IPS-18c (cell line): ENCODE measurements around the gene PHTF1.
"Not testable (repeated sequence)": the region's sequence is repeated elsewhere in the genome, so short reads cannot be mapped to it uniquely, and the experiment has no call there.

Source experiments
- H3K4me3 ChIP-seq: 2 replicates; pipeline ENCODE4 v1.7.0; 2013; ENCODE audit warnings: low read depth, mild to moderate bottlenecking, low read length, moderate library complexity; ENCODE audit not compliant: insufficient read depth
- H3K9me3 ChIP-seq: one replicate; pipeline ENCODE4 v1.6.1; 2013; ENCODE audit warnings: mild to moderate bottlenecking, low read length, moderate library complexity; ENCODE audit not compliant: control insufficient read depth, insufficient read depth

The PHTF1 gene

DNA sequence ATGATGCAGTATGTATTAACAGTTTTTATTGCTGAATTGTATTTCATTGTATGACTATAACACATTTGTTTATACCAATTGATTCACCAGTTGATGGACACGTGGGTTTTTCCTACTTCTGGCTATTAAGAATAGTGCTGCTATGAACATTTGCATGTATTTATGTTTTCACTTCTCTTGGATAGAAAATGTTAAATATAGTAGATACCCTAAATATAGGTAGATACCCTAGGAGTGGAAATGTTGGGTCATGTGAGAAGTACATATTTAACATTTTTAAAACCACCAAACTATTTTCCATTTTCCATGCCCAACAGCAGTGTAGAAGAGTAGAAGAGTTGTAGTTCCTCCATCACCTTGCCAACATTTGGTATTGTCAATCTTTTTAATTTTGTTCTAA lies 7.8 kb downstream of the PHTF1 start:
- Histone ChIP-seq H3K4me3 (no peak overlapping the region), H3K9me3 (no peaks in the 10 kb centered on the region)

DNA sequence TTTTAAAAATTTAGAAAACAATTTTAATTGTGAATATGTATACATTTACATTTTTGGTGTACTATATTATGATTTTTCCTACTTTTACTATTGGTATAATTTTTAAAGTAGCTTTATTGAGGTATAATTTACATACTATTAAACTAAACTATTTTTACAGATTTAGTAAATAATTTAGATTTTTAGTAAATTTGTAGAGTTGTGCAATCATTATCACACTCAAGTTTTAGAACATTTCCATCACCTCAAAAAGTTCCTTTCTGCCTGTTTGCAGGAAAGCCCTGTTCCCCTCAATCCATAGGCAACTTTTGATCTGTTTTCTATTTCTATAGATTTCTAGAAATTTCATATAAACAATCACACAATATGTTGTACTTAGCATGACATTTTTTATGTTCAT lies 8.2 kb downstream of the PHTF1 start:
- no peak overlapping the region for H3K4me3 ChIP-seq
- H3K9me3 ChIP-seq, result no peaks in the 10 kb centered on the region

DNA sequence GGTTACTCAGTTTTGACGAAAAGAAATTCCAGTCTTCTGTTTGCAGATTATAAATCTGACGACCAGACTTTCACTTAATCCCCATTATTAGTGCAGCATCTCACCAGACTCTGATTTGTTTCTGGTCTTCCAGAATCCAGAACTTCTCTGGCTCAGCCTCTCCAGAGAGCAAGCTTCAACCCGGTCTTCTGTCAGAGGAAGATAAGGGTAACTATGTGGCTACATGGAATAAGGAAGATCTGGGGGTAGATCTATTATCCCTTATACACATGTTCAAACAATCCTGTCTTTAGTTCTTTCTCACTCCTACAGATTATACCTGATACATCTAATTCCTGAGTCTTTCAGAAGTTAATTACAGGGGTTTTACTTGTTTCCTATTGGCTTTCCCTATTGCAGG lies 9.9 kb downstream of the PHTF1 start:
- no peaks in the 10 kb centered on the region for H3K9me3 ChIP-seq
- no peak overlapping the region for H3K4me3 ChIP-seq

GRCh38 chr1:113747376-113747775 lies 11.9 kb downstream of the PHTF1 start:
- Histone ChIP-seq H3K9me3 (no peaks in the 10 kb centered on the region), H3K4me3 (no peak overlapping the region)

- Histone ChIP-seq H3K9me3 (no peaks in the 10 kb centered on the region), H3K4me3 (no peak overlapping the region)
These were observed 13.9 kb downstream of the PHTF1 start for GRCh38 chr1:113745425-113745824.

DNA sequence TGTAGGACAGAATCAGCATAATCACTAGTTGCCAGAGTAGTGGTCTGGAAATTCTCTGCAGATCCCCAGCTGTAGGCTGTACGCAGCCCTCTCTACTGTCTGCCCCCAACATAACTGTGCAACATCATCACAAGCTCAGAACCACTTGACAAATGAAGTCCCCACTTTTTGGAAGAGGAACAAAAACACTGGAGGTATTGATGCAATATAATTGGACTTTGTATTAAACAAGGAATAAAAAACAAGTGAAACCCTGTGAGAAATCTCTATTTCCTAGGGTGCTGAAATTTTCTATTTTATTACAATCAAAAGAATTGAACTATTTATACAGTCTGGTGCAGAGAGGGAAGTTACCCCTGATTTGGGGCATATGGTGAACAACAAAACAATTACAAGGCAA lies 15.2 kb downstream of the PHTF1 start:
- Histone ChIP-seq H3K9me3 (no peaks in the 10 kb centered on the region), H3K4me3 (no peak overlapping the region)

DNA sequence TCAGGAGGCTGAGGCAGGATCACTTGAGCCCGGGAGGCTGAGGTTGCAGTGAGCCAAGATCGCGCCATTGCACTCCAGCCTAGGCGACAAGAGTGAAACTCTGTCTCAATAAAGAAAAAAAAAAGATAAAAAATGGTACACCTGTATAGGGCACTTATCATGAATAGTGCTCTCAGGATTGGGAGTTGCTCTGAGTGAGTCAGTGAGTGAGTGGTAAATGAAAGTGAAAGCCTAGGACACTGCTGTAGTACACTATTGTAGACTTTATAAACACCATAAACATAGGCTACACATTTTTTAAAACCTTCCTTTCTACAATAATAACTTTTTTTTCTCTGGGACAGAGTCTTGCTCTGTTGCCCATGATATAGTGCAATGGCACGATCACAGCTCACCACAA lies 16.8 kb downstream of the PHTF1 start:
- no peaks in the 10 kb centered on the region for H3K9me3 ChIP-seq
- H3K4me3 ChIP-seq, result no peak overlapping the region

DNA sequence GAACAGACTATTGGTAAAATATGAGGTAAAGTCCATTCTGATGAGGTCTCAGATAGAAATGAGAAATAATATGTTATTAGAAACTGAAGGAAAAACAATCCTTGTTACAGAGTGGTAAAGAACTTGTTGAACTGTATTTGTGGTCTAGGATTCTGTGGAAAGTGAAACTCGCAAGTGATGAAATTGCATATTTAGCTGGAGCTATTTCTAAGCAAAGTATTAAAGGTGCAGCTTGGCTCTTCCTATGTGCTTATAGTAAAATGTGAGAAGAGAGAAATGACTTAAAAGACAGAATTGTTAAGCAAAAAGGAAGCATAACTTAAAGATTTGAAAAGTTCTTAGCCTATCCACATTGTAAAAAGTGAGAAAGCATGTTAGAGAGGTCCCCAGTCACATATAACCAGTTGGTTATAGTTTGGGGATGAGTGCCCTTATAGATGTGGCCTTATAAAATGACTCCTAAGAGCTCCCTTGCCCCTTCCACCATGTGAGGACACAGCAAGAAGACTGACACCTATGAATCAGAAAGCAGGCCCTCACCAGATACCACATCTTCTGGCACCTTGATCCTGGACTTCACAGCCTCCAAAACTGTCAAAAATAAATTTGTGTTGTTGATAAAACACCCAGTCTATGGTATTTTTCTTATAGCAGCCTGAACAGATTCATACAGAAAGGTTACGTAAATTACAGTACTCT lies 24.8 kb downstream of the PHTF1 start:
- Histone ChIP-seq H3K9me3 (no peaks in the 10 kb centered on the region), H3K4me3 (no peak overlapping the region)

DNA sequence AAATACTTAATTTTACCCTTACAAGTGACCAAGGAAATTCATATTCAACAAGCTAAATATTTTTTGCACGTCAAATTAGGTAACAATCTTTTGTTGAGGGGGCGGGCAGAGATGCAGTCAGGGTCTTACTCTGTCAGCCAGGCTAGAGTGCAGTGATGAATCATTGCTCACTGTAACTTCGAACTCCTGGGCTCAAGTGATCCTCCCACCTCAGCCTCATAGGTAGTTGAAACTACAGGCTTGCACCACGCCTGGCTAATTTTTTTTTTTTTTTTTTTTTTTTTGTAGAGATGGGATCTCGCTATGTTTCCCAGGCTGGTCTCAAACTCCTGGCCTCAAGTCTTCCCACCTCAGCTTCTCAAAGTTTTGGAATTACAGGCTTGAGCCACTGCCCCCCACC lies 26.5 kb downstream of the PHTF1 start:
- H3K4me3 ChIP-seq, result no peak overlapping the region
- H3K9me3 ChIP-seq, result no peaks in the 10 kb centered on the region

GRCh38 chr1:113721010-113721409 lies 38.3 kb downstream of the PHTF1 start:
- H3K4me3 ChIP-seq, result no peak overlapping the region
- H3K9me3 ChIP-seq, result peaks cover 7% of the 10 kb centered on the region

GRCh38 chr1:113718621-113719020 lies 40.7 kb downstream of the PHTF1 start:
- H3K4me3 ChIP-seq, H3K9me3 ChIP-seq: not testable (repeated sequence)

GRCh38 chr1:113717506-113717905 lies 41.8 kb downstream of the PHTF1 start:
- H3K9me3 ChIP-seq, result not testable (repeated sequence)

GRCh38 chr1:113714606-113715269 lies 44.5 kb downstream of the PHTF1 start:
- Histone ChIP-seq H3K9me3 (peaks cover 3% of the 10 kb centered on the region), H3K4me3 (no peak overlapping the region)

More at GRCh38 chr1:113717506-113717905, 41.8 kb downstream of the PHTF1 start:
- not testable (repeated sequence) for H3K4me3 ChIP-seq

DNA sequence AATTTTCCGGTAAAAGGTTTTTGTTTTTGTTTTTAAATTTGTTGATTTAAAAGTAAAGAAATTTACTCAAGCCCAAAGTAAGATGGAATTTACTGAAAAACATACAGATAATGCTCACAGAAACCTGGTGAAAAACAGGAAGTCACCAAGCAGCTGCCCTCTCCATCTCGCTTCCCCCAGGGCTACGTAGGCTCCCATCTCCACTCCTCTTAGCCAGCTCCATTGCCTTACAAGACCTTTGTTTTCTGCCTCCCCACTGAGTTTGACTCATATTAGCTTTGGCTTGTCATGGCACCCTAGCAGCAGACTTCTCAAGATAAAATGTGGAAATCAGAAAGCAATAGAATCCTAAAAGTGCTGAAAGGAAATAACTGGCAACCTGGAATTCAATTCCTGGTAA lies 57.9 kb downstream of the PHTF1 start:
- no peak overlapping the region for H3K4me3 ChIP-seq

DNA sequence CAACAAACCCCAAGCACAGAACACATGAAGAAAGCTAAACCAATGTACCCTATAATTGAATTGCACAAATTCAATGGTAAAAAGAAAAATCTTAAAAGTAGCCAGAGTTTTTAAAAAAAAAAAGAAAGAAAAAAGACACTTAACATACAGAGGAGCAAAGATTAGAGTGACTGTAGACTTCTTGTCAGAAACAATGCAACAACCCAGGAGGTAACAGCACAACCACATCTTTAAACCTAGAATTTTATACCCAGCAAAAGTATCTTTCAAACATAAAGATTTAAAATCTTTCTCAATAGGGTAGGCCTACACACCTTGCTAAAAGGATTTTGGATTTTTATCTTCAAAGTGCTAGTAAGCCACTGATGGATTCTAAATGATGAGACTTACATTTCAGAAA lies 64.4 kb downstream of the PHTF1 start:
- Histone ChIP-seq H3K9me3 (no peaks in the 10 kb centered on the region), H3K4me3 (no peak overlapping the region)

More for the DNA sequence above, 57.9 kb downstream of the PHTF1 start:
- H3K9me3 ChIP-seq, result no peaks in the 10 kb centered on the region

DNA sequence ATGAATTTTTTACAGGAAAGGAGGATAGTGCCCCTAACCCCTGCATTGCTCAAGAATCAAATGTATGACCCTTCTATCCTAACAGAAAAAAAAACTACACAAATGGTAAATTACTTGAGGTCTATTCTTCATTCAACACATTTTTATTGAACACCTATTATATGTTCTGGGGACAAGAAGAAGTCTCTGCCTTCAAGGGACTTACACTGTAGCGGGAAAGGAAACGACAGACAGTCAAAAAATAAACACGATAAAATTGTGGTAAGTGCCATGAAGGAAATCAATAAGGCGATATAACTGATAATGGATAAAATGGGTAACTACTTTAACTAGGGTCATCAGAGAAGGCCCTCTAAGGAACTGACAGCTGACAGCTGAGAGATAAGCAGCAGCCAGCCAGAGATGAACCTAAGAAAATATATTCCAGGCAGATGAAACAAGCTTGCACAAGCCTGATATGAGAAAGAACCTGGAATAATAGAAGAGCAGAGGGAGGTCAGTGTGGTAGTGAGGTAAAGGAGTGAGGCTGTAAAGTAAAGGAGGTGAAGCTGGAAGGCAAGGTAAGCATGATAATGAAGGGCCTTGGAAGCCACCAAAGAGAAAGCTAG lies 66.4 kb downstream of the PHTF1 start:
- no peak overlapping the region for H3K4me3 ChIP-seq
- no peaks in the 10 kb centered on the region for H3K9me3 ChIP-seq

DNA sequence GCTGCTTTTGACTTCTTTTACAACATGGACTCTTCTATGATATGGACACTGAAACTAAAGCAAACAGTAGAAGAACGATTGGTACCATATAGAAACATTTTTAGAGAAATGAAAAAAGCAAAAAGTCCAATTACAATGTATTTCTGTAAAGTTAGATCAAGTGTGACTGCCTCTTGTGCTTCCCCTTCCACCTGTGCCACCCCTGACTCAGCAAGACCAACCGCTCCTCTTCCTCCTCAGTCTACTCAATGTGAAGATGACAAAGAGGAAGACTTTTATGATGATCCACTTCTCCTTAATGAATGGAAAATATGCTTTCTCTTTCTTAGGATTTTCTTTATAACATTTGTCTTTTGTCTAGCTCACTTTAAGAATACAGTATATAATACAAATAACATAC lies 66.9 kb downstream of the PHTF1 start:
- H3K4me3 ChIP-seq, result no peak overlapping the region
- no peaks in the 10 kb centered on the region for H3K9me3 ChIP-seq

GRCh38 chr1:113691184-113691583 lies 68.1 kb downstream of the PHTF1 start:
- H3K9me3 ChIP-seq, result no peaks in the 10 kb centered on the region

More at GRCh38 chr1:113691184-113691583, 68.1 kb downstream of the PHTF1 start:
- H3K4me3 ChIP-seq, result no peak overlapping the region
